Mucosa of descending colon (tissue), 3 donors: ENCODE measurements around the gene BCL2L15. TPM values are rescaled to one million over a fixed set of nuclear protein-coding genes. Genes with fewer than 3 reads are reported as not detected.

Experiments
- ATAC-seq: fragments of 200-7000 bp; cut with Tn5 transposase; one replicate; pipeline ENCODE4 v1.9.1; 2020; ENCODE audit warnings: mild to moderate bottlenecking, moderate library complexity
- DNase-seq, 3 donors: peaks; one replicate each; pipeline ENCODE4 v3.0.0-alpha.2; 2020
- H3K36me3 ChIP-seq: fragments of 200-600 bp; one replicate; pipeline ENCODE4 v1.8.0; 2021; ENCODE audit warnings: low read depth, mild to moderate bottlenecking
- H3K4me1 ChIP-seq: fragments of 200-600 bp; one replicate; pipeline ENCODE4 v1.8.0; 2021; ENCODE audit warnings: low read depth, mild to moderate bottlenecking
- H3K4me3 ChIP-seq: fragments of 200-600 bp; one replicate; pipeline ENCODE4 v1.8.0; 2021; ENCODE audit warnings: mild to moderate bottlenecking
- H3K9me3 ChIP-seq: fragments of 200-600 bp; one replicate; pipeline ENCODE4 v1.8.0; 2021; ENCODE audit warnings: mild to moderate bottlenecking
- intact Hi-C, 2 donors: fragments of 100-400 bp; cut with DNase I in 1 of 2; cut with micrococcal nuclease in 1 of 2; formaldehyde crosslinking; loops; one replicate each; pipeline versions ENCODE4 v1.11.0 to v1.11.1; 2022; cut with DNase I, micrococcal nuclease
- total RNA-seq, 3 donors: library from RNA; stranded (reverse); fragmentation: NEBNext Ultra II Directional in 2 of 3; extraction: Animal tissue kit (Norgen Biotek cat#: 25700) in 2 of 3; gene quantifications; one replicate each; pipeline versions ENCODE4 v1.2.1 to v1.2.4, GENCODE V29; 2021 to 2023
- TF ChIP-seq, protein P1 (sequence below): fragments of 200-600 bp; IDR thresholded peaks from one replicate; pipeline ENCODE4 v1.8.0; 2022; ENCODE audit warnings: antibody characterized with exemption, mild to moderate bottlenecking
- donor health status: DM: no; HTN: no; CAD: no; lungs with moderate emphysema.
- donor health status: DM: no; HTN: no; CAD: no.
- donor health status: DM: no; HTN: yes; CAD: no.

The BCL2L15 gene
- total RNA-seq, 3 donors from 2014 or later = 72.4 to 197 (median 153) TPM

GRCh38 chr1:113890816-113891215, 3.4 kb upstream of the BCL2L15 start:
- no peaks in the 10 kb centered on the region for H3K9me3 ChIP-seq
- TF ChIP-seq, protein P1, sequence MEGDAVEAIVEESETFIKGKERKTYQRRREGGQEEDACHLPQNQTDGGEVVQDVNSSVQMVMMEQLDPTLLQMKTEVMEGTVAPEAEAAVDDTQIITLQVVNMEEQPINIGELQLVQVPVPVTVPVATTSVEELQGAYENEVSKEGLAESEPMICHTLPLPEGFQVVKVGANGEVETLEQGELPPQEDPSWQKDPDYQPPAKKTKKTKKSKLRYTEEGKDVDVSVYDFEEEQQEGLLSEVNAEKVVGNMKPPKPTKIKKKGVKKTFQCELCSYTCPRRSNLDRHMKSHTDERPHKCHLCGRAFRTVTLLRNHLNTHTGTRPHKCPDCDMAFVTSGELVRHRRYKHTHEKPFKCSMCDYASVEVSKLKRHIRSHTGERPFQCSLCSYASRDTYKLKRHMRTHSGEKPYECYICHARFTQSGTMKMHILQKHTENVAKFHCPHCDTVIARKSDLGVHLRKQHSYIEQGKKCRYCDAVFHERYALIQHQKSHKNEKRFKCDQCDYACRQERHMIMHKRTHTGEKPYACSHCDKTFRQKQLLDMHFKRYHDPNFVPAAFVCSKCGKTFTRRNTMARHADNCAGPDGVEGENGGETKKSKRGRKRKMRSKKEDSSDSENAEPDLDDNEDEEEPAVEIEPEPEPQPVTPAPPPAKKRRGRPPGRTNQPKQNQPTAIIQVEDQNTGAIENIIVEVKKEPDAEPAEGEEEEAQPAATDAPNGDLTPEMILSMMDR = no peak
- no peak overlapping the region for H3K4me3 ChIP-seq
- H3K4me1 ChIP-seq = peaks cover 19% of the 10 kb centered on the region
- peaks cover 5% of the 10 kb centered on the region for H3K36me3 ChIP-seq
- ATAC-seq = no peak
- DNase-seq = no peak
- intact Hi-C loops = loop anchor here in 1 of 2 donors (10.0 kb wide), 1 partner anchor 46 kb away; no protein-coding TSS in a partner anchor

- H3K4me1 ChIP-seq = peaks cover 18% of the 10 kb centered on the region
- H3K4me3 ChIP-seq = peak overlapping the region; percentile 18
- TF ChIP-seq, protein P1 = no peak
- DNase-seq (peak in 2 of 3 donors; percentile 44 to 55), ATAC-seq (peak; percentile 69)
- no peaks in the 10 kb centered on the region for H3K9me3 ChIP-seq
- peaks cover 5% of the 10 kb centered on the region for H3K36me3 ChIP-seq
- intact Hi-C loops = no loop called here
Measured at GRCh38 chr1:113886417-113887401, 672 bp downstream of the BCL2L15 start.

- intact Hi-C loops = no loop called here
- H3K9me3 ChIP-seq = no peaks in the 10 kb centered on the region
- H3K36me3 ChIP-seq = no peaks in the 10 kb centered on the region
- DNase-seq (no peak), ATAC-seq (no peak)
- no peak overlapping the region for H3K4me3 ChIP-seq
- TF ChIP-seq, protein P1 = no peak
- peaks cover 11% of the 10 kb centered on the region for H3K4me1 ChIP-seq
Measured at GRCh38 chr1:113881661-113882060, 5.7 kb downstream of the BCL2L15 start.

DNA sequence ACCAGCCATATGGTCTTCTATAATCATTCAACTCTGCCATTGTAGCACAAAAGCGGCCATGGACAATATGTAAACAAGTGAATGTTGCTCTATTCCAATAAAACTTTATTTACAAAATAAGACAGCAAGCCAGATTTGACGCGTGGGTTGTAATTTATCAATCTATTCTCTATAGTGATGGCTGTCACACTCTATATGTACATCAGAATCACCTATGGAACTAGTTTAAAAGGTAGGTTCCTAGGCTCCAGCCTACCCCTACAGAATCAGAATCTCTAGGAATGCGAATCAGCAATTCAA, 7.7 kb downstream of the BCL2L15 start:
- TF ChIP-seq, protein P1 = no peak
- Histone ChIP-seq H3K36me3 (no peaks in the 10 kb centered on the region), H3K4me1 (peaks cover 11% of the 10 kb centered on the region), H3K4me3 (no peak overlapping the region), H3K9me3 (no peaks in the 10 kb centered on the region)
- intact Hi-C loops = no loop called here
- DNase-seq (no peak), ATAC-seq (no peak)

- no peaks in the 10 kb centered on the region for H3K36me3 ChIP-seq
- peaks cover under 1% of the 10 kb centered on the region for H3K4me1 ChIP-seq
- TF ChIP-seq, protein P1 = no peak
- no peaks in the 10 kb centered on the region for H3K9me3 ChIP-seq
- intact Hi-C loops = no loop called here
- no peak overlapping the region for H3K4me3 ChIP-seq
- ATAC-seq (peak; percentile 39), DNase-seq (no peak)
Measured at GRCh38 chr1:113876176-113876575, 11.2 kb downstream of the BCL2L15 start.
